AG04450 (cell line): ENCODE data around the gene TBX6. TPM values are rescaled to one million over a fixed set of nuclear protein-coding genes. Genes with fewer than 3 reads are reported as not detected.

ENCODE experiments used
- CTCF ChIA-PET: fragments of 300-600, 350-600 bp; formaldehyde crosslinking; extraction: SDS; loops from one replicate; lab custom pipeline; 2022; ENCODE audit warnings: antibody characterized with exemption, inconsistent platforms; lab: Charles Lee
- POLR2A ChIA-PET: fragments of 350-600 bp; formaldehyde crosslinking; extraction: SDS; loops from one replicate; lab custom pipeline; 2021; ENCODE audit warnings: antibody characterized with exemption, inconsistent platforms; lab: Yijun Ruan, JAX
- DNase-seq: peaks from one replicate; pipeline ENCODE4 v3.0.0-alpha.2; 2011; ENCODE audit warnings: low read depth, low spot score
- H3K27ac ChIP-seq: one replicate; pipeline ENCODE4 v1.5.1; 2012; ENCODE audit warnings: low read depth, low read length, control low read depth
- H3K27me3 ChIP-seq: one replicate; pipeline ENCODE4 v1.6.0; 2012; ENCODE audit warnings: low read length; ENCODE audit not compliant: control insufficient read depth, insufficient read depth
- H3K4me3 ChIP-seq: 2 replicates; pipeline ENCODE4 v1.5.1; 2011; ENCODE audit warnings: mild to moderate bottlenecking, low read depth, low read length, control low read depth
- H3K9me3 ChIP-seq: 2 replicates; pipeline ENCODE4 v1.5.1; 2012; ENCODE audit warnings: low read length; ENCODE audit not compliant: control insufficient read depth, insufficient read depth
- polyA plus RNA-seq: library from polyadenylated mRNA; depleted of rRNA; stranded (reverse); fragments of >200 nt; gene quantifications from 2 replicates; pipeline ENCODE4 v1.2.3, GENCODE V29; 2011
- TF ChIP-seq, protein P1 (sequence below): IDR thresholded peaks from 2 replicates; pipeline ENCODE4 v1.5.1; 2011; ENCODE audit warnings: low read depth, low read length, control low read depth, inconsistent platforms

TBX6 gene
- polyA plus RNA-seq, 1 experiment, result not detected

DNA sequence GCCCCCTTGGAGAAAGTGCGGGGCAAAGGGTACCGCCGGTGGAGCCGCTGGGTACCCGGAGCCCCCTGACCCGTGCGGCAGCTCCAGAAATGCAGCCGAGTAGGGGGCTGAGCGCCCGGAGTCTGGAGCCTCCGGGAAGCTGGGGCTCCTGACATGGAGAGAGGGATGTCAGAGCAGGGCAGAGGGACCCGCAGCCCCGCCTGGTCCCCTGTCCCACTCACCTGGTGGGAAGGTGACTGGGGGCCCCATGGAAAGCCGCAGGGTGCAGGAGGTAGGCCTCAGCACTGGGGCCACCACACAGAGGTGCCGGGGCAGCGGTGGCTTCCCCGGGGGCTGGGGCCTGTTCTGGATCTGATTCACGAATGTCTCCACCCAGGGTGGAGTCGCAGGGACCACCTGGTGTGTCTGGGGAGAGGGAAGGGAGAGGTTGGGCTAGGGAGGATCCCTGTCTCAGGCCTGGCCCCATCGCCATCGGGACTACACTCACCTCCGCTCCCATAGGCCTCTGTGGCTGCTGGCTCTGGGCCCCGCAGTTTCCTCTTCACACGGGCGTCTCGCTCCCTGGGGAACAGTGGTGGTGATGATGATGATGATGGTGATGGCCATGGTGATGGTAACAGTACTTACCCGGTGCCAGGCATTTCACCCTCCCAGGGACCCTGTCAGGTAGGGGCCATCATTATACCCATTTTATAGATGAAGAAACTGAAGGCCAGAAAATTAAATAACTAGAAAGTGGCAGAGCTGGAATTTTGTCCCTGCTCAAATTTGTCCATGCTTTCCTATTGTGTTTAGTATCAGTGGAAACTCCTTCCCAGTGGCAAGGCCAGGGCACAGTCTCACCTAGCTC, 5.2 kb downstream of the TBX6 start:
- CTCF ChIA-PET, result no interaction called here
- H3K27me3 ChIP-seq, result no peaks in the 10 kb centered on the region
- H3K4me3 ChIP-seq, result no peak overlapping the region
- H3K27ac ChIP-seq, result no peak overlapping the region
- H3K9me3 ChIP-seq, result no peaks in the 10 kb centered on the region; the same call in 1 of the 2 replicates
- no peak for DNase-seq
- POLR2A ChIA-PET, result no interaction called here
- TF ChIP-seq, protein P1, sequence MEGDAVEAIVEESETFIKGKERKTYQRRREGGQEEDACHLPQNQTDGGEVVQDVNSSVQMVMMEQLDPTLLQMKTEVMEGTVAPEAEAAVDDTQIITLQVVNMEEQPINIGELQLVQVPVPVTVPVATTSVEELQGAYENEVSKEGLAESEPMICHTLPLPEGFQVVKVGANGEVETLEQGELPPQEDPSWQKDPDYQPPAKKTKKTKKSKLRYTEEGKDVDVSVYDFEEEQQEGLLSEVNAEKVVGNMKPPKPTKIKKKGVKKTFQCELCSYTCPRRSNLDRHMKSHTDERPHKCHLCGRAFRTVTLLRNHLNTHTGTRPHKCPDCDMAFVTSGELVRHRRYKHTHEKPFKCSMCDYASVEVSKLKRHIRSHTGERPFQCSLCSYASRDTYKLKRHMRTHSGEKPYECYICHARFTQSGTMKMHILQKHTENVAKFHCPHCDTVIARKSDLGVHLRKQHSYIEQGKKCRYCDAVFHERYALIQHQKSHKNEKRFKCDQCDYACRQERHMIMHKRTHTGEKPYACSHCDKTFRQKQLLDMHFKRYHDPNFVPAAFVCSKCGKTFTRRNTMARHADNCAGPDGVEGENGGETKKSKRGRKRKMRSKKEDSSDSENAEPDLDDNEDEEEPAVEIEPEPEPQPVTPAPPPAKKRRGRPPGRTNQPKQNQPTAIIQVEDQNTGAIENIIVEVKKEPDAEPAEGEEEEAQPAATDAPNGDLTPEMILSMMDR, result no peak

DNA sequence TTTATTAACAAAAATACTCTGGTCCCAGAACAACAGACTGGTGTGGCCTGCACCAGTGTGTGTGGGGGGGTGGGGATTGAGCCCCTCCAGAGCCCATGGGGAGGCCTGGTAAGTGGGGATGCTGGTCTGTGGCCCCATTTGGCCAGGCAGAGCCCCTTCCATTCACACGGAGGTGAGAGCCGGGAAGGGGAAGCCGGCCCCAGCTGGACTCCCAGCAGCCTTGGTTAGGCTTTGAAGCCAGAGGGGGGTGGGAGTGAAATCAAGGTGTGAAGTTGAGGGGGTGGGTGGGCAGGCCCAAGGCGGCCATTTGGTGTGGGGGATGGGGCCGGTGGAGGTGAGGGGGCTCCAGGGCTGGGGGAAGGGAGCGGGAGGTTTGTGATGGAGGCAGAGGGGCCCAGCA, 5.9 kb downstream of the TBX6 start:
- ChIA-PET CTCF (no interaction called here), POLR2A (no interaction called here)
- Histone ChIP-seq H3K9me3 (no peaks in the 10 kb centered on the region; the same call in 1 of the 2 replicates), H3K27me3 (no peaks in the 10 kb centered on the region), H3K4me3 (no peak overlapping the region), H3K27ac (no peak overlapping the region)
- TF ChIP-seq, protein P1, result no peak
- DNase-seq, result no peak

DNA sequence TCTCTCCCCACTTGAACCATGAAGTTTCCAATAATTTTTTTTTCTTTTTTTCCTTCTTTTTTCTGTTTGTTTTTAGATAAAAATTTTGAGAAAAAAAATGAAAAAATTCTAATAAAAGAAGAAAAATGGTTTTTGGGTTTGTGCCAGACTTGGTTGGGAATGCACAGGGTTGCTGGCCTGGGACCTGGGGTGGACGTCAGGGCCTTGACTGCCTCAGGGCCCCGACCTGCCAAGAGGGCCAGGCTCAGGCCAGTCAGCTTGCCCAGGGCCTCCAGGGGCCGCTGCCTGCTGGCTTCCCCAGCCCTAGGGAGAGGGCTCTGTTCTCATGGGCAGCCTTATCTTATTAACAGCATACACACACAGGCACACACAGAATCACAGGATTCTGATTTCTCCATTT, 6.5 kb downstream of the TBX6 start:
- Histone ChIP-seq H3K9me3 (no peaks in the 10 kb centered on the region; the same call in 1 of the 2 replicates), H3K4me3 (no peak overlapping the region), H3K27me3 (no peaks in the 10 kb centered on the region), H3K27ac (peak overlapping the region; percentile 21)
- TF ChIP-seq, protein P1, result no peak
- no peak for DNase-seq
- ChIA-PET CTCF (interaction anchor here (0.6 kb wide), 1 partner anchor 11 kb away, joined by 3 read pairs; no protein-coding TSS in a partner anchor), POLR2A (interaction anchor here (0.7 to 0.9 kb wide), 2 partner anchors 20 to 317 kb away, joined by 3 read pairs; partner anchors contain the start of gene ALDOA)

DNA sequence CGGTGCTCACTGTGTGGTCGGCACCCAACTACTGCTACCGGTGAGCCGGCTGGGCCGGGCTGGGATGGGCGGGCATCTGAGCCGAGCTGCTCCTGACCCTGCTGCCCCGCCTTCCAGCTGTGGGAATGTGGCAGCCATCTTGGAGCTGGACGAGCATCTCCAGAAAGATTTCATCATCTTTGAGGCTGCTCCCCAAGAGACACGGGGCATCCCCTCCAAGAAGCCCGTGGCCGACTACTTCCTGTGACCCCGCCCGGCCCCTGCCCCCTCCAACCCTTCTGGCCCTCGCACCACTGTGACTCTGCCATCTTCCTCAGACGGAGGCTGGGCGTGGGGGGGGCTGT, 6.9 kb downstream of the TBX6 start:
- CTCF ChIA-PET, result interaction anchor here (0.6 to 1.4 kb wide), 2 partner anchors 7 to 12 kb away, joined by 3 read pairs; partner anchors contain the start of gene TBX6
- no peak for DNase-seq

More for the DNA sequence above, 6.9 kb downstream of the TBX6 start:
- Histone ChIP-seq H3K4me3 (no peak overlapping the region), H3K27ac (no peak overlapping the region), H3K9me3 (no peaks in the 10 kb centered on the region; the same call in 1 of the 2 replicates), H3K27me3 (no peaks in the 10 kb centered on the region)
- TF ChIP-seq, protein P1, result no peak
- POLR2A ChIA-PET, result interaction anchor here (0.7 to 0.9 kb wide), 2 partner anchors 19 to 317 kb away, joined by 3 read pairs; partner anchors contain the start of gene ALDOA
